Measurements from ENCODE around the gene PTPRG.

- no peak for TF ChIP-seq MAX (IDR thresholded peaks at IDR 0.05)
- TF ChIP-seq CEBPB (IDR thresholded peaks at IDR 0.05), result no peak
- no peak for TF ChIP-seq NFIC (IDR thresholded peaks at IDR 0.05)
- no peak for TF ChIP-seq EP300 (IDR thresholded peaks at IDR 0.05; ENCODE audit: borderline replicate concordance)
- TF ChIP-seq ZBTB7A (IDR thresholded peaks at IDR 0.05; ENCODE audit: low read depth), result no peak
- no peak for TF ChIP-seq TAF1 (IDR thresholded peaks at IDR 0.05; ENCODE audit: low read depth)
- TF ChIP-seq REST (IDR thresholded peaks at IDR 0.05; ENCODE audit: low read depth), result no peak
- TF ChIP-seq RAD21 (IDR thresholded peaks at IDR 0.05; ENCODE audit: low read depth), result no peak
- no peak for TF ChIP-seq TEAD4 (IDR thresholded peaks at IDR 0.05)
- no peak for TF ChIP-seq FOXM1 (IDR thresholded peaks at IDR 0.05; ENCODE audit: borderline replicate concordance, low read depth)
Observed at GRCh38 chr3:61699622-61700021, 138.3 kb downstream of the PTPRG start.
